ENCODE data around the gene CACNB1. TPM values are rescaled to one million over a fixed set of nuclear protein-coding genes. Genes with fewer than 3 reads are reported as not detected.

CACNB1 gene
- total and polyA plus RNA-seq, 10 of the 15 experiments (the other 5 are each of a cell fraction or from before 2014, with no cell fraction given), result 0.06 to 15.6 (median 6.3) TPM

DNA sequence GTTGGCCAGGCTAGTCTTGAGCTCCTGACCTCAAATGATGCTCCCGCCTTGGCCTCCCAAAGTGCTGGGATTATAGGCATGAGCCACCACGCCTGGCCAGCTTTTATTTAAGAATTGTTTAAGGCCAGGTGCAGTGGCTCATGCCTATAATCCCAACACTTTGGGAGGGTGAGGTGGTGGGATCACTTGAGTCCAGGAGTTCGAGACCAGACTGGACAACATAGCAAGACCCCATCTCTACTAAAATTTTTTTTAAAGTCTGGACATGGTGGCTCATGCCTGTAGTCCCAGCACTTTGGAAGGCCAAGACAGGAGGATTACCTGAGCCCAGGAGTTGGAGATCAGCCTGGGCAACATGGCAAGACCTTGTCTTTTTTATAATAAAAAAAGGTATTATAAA lies 51.2 kb downstream of the CACNB1 start:
- no peaks in the 10 kb centered on the region for H3K9me3 ChIP-seq (replicated peaks; ENCODE audit: control insufficient read depth, insufficient read depth, low read length)
- DNase-seq (ENCODE audit: low read depth, low spot score), result no peak
- in situ Hi-C loops (cut with MboI), result loop anchor here (5.0 kb wide), 1 partner anchor 74 kb away; no protein-coding TSS in a partner anchor
- no peaks in the 10 kb centered on the region for H3K36me3 ChIP-seq (ENCODE audit: control insufficient read depth in 2 of 2, insufficient read depth in 2 of 2, low read length in 1 of 2)
- 61% methylated on average over 3 of the region's 3 CpGs for WGBS (ENCODE audit: insufficient coverage, insufficient replicate concordance, low lambda C conversion rate, missing lambda C conversion rate)
- ChIA-PET CTCF (interaction anchor here (0.6 to 0.7 kb wide), 2 partner anchors 113 to 168 kb away, joined by 3 to 4 read pairs; no protein-coding TSS in a partner anchor), SMC1A (ENCODE audit: uncharacterized antibody, unreplicated experiment) (interaction anchor here (0.7 to 1.2 kb wide), 2 partner anchors 108 to 164 kb away, joined by 3 to 4 read pairs; no protein-coding TSS in a partner anchor), POLR2A (interaction anchor here (0.7 kb wide), 2 partner anchors 167 to 227 kb away, joined by 5 read pairs; no protein-coding TSS in a partner anchor), RAD21 (ENCODE audit: unreplicated experiment) (interaction anchor here (2.6 kb wide), 1 partner anchor 163 kb away, joined by 12 read pairs; no protein-coding TSS in a partner anchor)
- H4K20me1 ChIP-seq (ENCODE audit: control insufficient read depth, insufficient read depth), result no peaks in the 10 kb centered on the region
- H3K4me3 ChIP-seq, result no peak overlapping the region
- TF ChIP-seq MTA3 (IDR thresholded peaks at IDR 0.05; ENCODE audit: borderline replicate concordance, low read length), result no peak
- TF ChIP-seq NFIC (IDR thresholded peaks at IDR 0.05; ENCODE audit: low read depth, low read length), result no peak
- no peak for TF ChIP-seq POLR2A (IDR thresholded peaks at IDR 0.05; ENCODE audit: low read depth, low read length)
- no peak for TF ChIP-seq BMI1 (IDR thresholded peaks at IDR 0.05; ENCODE audit: borderline replicate concordance)
- TF ChIP-seq, protein P1, sequence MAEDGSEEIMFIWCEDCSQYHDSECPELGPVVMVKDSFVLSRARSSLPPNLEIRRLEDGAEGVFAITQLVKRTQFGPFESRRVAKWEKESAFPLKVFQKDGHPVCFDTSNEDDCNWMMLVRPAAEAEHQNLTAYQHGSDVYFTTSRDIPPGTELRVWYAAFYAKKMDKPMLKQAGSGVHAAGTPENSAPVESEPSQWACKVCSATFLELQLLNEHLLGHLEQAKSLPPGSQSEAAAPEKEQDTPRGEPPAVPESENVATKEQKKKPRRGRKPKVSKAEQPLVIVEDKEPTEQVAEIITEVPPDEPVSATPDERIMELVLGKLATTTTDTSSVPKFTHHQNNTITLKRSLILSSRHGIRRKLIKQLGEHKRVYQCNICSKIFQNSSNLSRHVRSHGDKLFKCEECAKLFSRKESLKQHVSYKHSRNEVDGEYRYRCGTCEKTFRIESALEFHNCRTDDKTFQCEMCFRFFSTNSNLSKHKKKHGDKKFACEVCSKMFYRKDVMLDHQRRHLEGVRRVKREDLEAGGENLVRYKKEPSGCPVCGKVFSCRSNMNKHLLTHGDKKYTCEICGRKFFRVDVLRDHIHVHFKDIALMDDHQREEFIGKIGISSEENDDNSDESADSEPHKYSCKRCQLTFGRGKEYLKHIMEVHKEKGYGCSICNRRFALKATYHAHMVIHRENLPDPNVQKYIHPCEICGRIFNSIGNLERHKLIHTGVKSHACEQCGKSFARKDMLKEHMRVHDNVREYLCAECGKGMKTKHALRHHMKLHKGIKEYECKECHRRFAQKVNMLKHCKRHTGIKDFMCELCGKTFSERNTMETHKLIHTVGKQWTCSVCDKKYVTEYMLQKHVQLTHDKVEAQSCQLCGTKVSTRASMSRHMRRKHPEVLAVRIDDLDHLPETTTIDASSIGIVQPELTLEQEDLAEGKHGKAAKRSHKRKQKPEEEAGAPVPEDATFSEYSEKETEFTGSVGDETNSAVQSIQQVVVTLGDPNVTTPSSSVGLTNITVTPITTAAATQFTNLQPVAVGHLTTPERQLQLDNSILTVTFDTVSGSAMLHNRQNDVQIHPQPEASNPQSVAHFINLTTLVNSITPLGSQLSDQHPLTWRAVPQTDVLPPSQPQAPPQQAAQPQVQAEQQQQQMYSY (CRISPR knock-in tag; IDR thresholded peaks at IDR 0.05), result no peak
- no peak for TF ChIP-seq STAT1 (conservative IDR thresholded peaks at IDR 0.05)
- TF ChIP-seq ASH2L (IDR thresholded peaks at IDR 0.05; ENCODE audit: borderline replicate concordance, low read depth), result no peak
- TF ChIP-seq, protein P2, sequence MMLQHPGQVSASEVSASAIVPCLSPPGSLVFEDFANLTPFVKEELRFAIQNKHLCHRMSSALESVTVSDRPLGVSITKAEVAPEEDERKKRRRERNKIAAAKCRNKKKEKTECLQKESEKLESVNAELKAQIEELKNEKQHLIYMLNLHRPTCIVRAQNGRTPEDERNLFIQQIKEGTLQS (IDR thresholded peaks at IDR 0.05; ENCODE audit: borderline replicate concordance, extremely low read depth, low read depth, low read length), result no peak
- TF ChIP-seq LARP7 (IDR thresholded peaks at IDR 0.05), result no peak
- no peak for TF ChIP-seq RCOR1 (conservative IDR thresholded peaks at IDR 0.05; ENCODE audit: low read depth, low read length)
- TF ChIP-seq TARDBP (IDR thresholded peaks at IDR 0.05; ENCODE audit: borderline replicate concordance), result no peak
- TF ChIP-seq, protein P3, sequence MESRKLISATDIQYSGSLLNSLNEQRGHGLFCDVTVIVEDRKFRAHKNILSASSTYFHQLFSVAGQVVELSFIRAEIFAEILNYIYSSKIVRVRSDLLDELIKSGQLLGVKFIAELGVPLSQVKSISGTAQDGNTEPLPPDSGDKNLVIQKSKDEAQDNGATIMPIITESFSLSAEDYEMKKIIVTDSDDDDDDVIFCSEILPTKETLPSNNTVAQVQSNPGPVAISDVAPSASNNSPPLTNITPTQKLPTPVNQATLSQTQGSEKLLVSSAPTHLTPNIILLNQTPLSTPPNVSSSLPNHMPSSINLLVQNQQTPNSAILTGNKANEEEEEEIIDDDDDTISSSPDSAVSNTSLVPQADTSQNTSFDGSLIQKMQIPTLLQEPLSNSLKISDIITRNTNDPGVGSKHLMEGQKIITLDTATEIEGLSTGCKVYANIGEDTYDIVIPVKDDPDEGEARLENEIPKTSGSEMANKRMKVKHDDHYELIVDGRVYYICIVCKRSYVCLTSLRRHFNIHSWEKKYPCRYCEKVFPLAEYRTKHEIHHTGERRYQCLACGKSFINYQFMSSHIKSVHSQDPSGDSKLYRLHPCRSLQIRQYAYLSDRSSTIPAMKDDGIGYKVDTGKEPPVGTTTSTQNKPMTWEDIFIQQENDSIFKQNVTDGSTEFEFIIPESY (IDR thresholded peaks at IDR 0.05), result no peak
- no peak for TF ChIP-seq SREBF2 (IDR thresholded peaks at IDR 0.05; ENCODE audit: low read length)
- TF ChIP-seq EED (IDR thresholded peaks at IDR 0.05; ENCODE audit: low read depth), result no peak
- no peak for TF ChIP-seq NR2F1 (conservative IDR thresholded peaks at IDR 0.05)
- no peak for TF ChIP-seq HDGF (IDR thresholded peaks at IDR 0.05)
- TF ChIP-seq NFYB (IDR thresholded peaks at IDR 0.05; ENCODE audit: insufficient read depth, low read depth, low read length), result no peak
- no peak for TF ChIP-seq PAX8 (IDR thresholded peaks at IDR 0.05)
- no peak for TF ChIP-seq TCF7 (IDR thresholded peaks at IDR 0.05; ENCODE audit: borderline replicate concordance)
- no peak for TF ChIP-seq RELA (IDR thresholded peaks at IDR 0.05; ENCODE audit: borderline replicate concordance, partially characterized antibody)
- H3K4me2 ChIP-seq (ENCODE audit: control insufficient read depth, insufficient read depth), result no peak overlapping the region
- H3K27me3 ChIP-seq (replicated peaks in 1 of 2; ENCODE audit: control insufficient read depth in 2 of 2, insufficient read depth in 2 of 2, low read length in 1 of 2), result peaks cover 5 to 13% of the 10 kb centered on the region in 2 experiments
- no peak for ATAC-seq
- BruUV-seq (replicated peaks), result no TSS peak
- H3K4me1 ChIP-seq (ENCODE audit: control insufficient read depth, insufficient read depth, low read length), result no peaks in the 10 kb centered on the region
- no peaks in the 10 kb centered on the region for H3K79me2 ChIP-seq (ENCODE audit: control insufficient read depth, insufficient read depth, low read length)
- no peak for FAIRE-seq
- intact Hi-C loops (cut with micrococcal nuclease; ENCODE audit: unreplicated experiment), result loop anchor here (10.0 kb wide), 1 partner anchor 51 kb away; no protein-coding TSS in a partner anchor
- H3K27ac ChIP-seq (ENCODE audit: control insufficient read depth, insufficient read depth), result no peak overlapping the region
- no peak overlapping the region for H3K9ac ChIP-seq (ENCODE audit: control insufficient read depth, insufficient read depth, low read length)
- H2AFZ ChIP-seq (ENCODE audit: control insufficient read depth, low read depth, low read length), result no peak overlapping the region
